Mucosa of rectum (tissue), 2 donors: Measurements from ENCODE around the gene INPP5D.
"Not testable (repeated sequence)": the region's sequence is repeated elsewhere in the genome, so short reads cannot be mapped to it uniquely, and the experiment has no call there.

Experiments
- H3K27ac ChIP-seq, 2 donors: one replicate each; pipeline ENCODE4 v1.7.0; 2013; ENCODE audit warnings: inconsistent platforms in 2 of 2, low read depth in 2 of 2, low read length in 2 of 2
- H3K27me3 ChIP-seq, 2 donors: one replicate each; pipeline ENCODE4 v1.7.0; 2013; ENCODE audit warnings: low read length in 2 of 2; ENCODE audit not compliant: control insufficient read depth in 2 of 2, insufficient read depth in 2 of 2
- H3K36me3 ChIP-seq, 2 donors: one replicate each; pipeline ENCODE4 v1.7.0; 2013; ENCODE audit warnings: low read length in 2 of 2; ENCODE audit not compliant: control insufficient read depth in 2 of 2, insufficient read depth in 2 of 2
- H3K4me1 ChIP-seq, 2 donors: one replicate each; pipeline ENCODE4 v1.7.0; 2013; ENCODE audit warnings: low read length in 2 of 2, mild to moderate bottlenecking in 1 of 2; ENCODE audit not compliant: control insufficient read depth in 2 of 2, insufficient read depth in 2 of 2
- H3K4me3 ChIP-seq, 2 donors: one replicate each; pipeline ENCODE4 v1.7.0; 2013; ENCODE audit warnings: low read length in 2 of 2
- H3K9ac ChIP-seq, 2 donors: one replicate each; pipeline ENCODE4 v1.7.0; 2013; ENCODE audit warnings: low read length in 2 of 2, low read depth in 1 of 2, mild to moderate bottlenecking in 1 of 2
- H3K9me3 ChIP-seq, 2 donors: one replicate each; pipeline ENCODE4 v1.7.0; 2013; ENCODE audit warnings: low read length in 2 of 2; ENCODE audit not compliant: control insufficient read depth in 2 of 2
- donor health status: healthy.
- donor health status: Normal muscosa, but diverticular disease.

The INPP5D gene

DNA sequence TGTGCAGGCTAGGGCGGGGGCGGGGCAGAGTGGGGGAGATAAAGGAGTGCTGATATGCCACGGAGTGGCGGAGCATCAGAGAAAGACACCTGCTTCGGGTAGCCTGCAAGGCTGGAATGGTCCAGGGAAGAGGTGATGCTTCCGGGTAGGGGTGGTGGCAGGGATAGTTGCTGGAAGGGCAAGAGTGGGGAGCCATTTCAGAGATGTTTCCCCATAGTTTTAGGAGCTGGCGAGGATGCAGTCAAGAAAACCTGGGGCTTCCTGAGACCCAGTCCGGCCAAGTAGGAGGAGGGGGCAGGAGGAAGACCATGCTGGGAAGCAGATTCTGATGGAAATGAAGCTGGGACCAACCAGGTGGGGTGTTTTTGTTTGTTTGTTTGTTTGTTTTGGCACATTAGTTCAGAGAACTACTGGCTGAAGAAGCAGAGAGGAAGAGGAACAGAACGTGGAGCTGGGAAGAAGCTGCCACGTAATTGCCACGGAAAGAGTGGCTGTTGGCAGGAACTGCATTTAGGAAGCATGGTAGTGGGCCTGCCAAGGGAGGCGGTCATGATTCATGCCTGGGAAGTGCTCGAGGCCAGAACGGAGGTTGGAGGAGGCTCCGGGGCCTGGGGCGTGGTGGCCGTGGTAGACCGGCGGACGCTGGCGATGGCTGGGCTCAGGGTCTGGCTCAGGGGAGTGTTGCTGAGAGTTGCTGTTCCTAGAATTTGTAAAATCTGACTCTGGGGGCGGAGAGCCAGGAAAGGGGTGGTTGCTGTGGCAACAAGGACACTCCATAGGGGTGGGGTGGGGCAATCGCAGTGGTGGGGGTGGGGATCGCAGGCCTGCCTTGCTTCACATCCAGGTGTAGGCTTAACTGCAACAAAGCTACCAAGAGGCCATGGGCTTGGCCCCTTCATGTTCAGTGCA is 8.6 kb upstream of the INPP5D start:
- no peak overlapping the region for H3K9ac ChIP-seq
- H3K27me3 ChIP-seq = peaks cover 0 to 4% of the 10 kb centered on the region in 2 donors
- H3K9me3 ChIP-seq = no peaks in the 10 kb centered on the region
- H3K4me1 ChIP-seq = peaks cover 0 to 5% of the 10 kb centered on the region in 2 donors
- no peak overlapping the region for H3K4me3 ChIP-seq
- H3K27ac ChIP-seq = no peak overlapping the region
- H3K36me3 ChIP-seq = no peaks in the 10 kb centered on the region

DNA sequence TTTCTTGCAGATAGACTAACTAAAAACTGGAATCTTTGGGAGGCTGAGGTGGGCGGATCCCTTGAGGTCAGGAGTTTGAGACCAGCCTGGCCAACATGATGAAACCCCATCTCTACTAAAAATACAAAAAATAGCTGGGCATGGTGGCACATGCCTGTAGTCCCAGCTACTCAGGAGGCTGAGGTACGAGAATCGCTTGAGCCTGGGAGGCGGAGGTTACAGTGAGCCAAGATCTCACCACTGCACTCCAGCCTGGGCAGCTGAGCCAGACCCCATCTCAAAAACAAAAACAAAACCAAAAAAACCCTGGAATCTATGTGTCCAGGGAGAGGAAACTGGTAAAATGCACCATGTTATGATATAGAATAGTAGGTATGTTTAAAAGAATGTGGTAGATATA is 7.6 kb upstream of the INPP5D start:
- not testable (repeated sequence) for H3K27me3 ChIP-seq, H3K9me3 ChIP-seq, H3K4me1 ChIP-seq, H3K9ac ChIP-seq, H3K27ac ChIP-seq, H3K4me3 ChIP-seq, H3K36me3 ChIP-seq

DNA sequence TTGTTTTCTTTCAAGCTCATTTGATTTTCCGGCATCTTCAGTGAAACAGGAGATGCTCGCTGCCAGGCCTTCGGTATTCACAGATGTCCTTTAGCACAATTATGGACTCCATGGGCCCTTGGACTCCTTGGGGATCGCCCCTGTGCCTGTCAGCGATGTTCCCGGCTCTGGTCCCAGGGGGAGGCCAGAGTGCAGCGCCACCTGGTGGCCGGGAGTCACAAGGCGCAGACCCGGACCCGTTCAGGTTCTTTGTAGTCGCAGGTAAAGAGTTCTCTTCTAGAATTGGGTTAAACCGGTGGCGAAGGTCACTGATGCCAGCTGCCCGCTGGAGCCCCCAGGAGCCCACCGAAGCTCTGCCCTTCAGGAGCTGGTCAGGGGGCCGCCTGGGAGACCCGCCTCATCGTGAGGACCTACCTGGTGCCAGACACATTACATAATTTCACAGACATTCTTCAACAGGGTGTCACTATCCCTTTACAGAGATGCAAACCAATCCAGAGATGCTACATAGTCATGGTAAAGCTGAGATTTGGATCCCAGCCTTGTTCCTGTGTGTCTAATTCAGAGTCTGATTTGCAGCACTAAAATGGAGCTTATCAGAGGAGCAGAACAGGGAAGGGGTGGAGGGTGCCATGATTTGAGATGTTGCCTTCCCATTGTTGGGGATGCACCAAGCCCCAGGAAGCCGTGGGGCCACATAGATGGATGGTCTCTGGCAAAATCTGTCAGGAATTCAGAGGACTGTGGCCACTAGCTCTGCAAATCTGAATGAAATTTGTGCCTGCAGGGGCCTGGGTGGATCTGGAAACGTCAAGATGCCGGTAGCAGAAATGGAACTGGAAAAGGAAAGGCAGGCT is 6.0 kb upstream of the INPP5D start:
- Histone ChIP-seq H3K9me3 (no peaks in the 10 kb centered on the region), H3K4me1 (peaks cover 0 to 7% of the 10 kb centered on the region in 2 donors), H3K27me3 (peaks cover 0 to 4% of the 10 kb centered on the region in 2 donors), H3K9ac (peak overlapping the region in 1 of 2 donors; percentile 14), H3K27ac (no peak overlapping the region), H3K4me3 (no peak overlapping the region), H3K36me3 (no peaks in the 10 kb centered on the region)

- H3K9ac ChIP-seq = no peak overlapping the region
- peaks cover 0 to 4% of the 10 kb centered on the region in 2 donors for H3K27me3 ChIP-seq
- peaks cover 3 to 13% of the 10 kb centered on the region in 2 donors for H3K4me1 ChIP-seq
- no peak overlapping the region for H3K4me3 ChIP-seq
- no peaks in the 10 kb centered on the region for H3K9me3 ChIP-seq
- no peak overlapping the region for H3K27ac ChIP-seq
- H3K36me3 ChIP-seq = no peaks in the 10 kb centered on the region
These were observed 4.8 kb upstream of the INPP5D start for GRCh38 chr2:233055362-233055761.

DNA sequence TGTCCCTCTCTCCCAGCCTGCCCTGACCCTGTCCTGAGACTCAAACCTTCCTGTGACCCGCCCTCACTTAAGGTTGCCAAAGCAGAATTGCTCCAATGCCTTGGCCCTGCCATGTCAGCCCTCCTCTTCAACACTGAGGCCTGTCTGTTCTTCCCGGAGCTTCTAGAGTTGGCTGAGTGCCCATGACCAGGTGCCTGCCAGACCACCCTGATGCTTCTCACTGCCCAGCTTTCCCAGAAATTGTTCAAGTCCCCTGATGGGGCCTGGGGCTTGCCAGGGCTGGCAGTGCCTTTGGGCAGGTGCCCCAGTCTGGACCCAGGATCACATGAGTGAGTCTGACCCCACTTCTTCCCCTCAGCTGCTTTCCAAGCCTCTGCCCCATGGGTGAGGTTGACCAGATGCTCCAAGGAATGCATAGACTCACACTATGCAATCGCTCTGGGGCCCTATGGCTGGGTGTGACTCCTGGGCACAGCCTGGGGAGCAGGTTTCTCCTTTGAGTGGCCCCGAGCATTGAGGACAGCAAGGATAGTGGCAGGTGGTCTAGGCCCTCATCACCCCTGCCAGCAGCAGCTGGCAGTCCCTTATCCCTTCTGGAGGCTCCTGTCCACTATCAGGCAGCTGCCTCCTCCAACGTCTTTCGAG is 3.1 kb upstream of the INPP5D start:
- no peak overlapping the region for H3K27ac ChIP-seq
- no peak overlapping the region for H3K9ac ChIP-seq
- H3K4me1 ChIP-seq = peaks cover 7 to 13% of the 10 kb centered on the region in 2 donors
- peaks cover 0 to 4% of the 10 kb centered on the region in 2 donors for H3K27me3 ChIP-seq
- no peaks in the 10 kb centered on the region for H3K36me3 ChIP-seq
- H3K4me3 ChIP-seq = no peak overlapping the region
- no peaks in the 10 kb centered on the region for H3K9me3 ChIP-seq

- Histone ChIP-seq H3K9me3 (no peaks in the 10 kb centered on the region), H3K4me1 (peaks cover 18 to 27% of the 10 kb centered on the region in 2 donors), H3K4me3 (no peak overlapping the region), H3K27me3 (peaks cover 0 to 4% of the 10 kb centered on the region in 2 donors), H3K9ac (no peak overlapping the region), H3K27ac (peak overlapping the region in 1 of 2 donors; percentile 86), H3K36me3 (no peaks in the 10 kb centered on the region)
These were observed 1.2 kb upstream of the INPP5D start for GRCh38 chr2:233058717-233059546.

GRCh38 chr2:233059547-233059796 is 670 bp upstream of the INPP5D start:
- Histone ChIP-seq H3K9ac (no peak overlapping the region), H3K27ac (peak overlapping the region; percentile 64 to 86), H3K4me1 (peaks cover 20 to 28% of the 10 kb centered on the region in 2 donors), H3K27me3 (peaks cover 0 to 1% of the 10 kb centered on the region in 2 donors), H3K4me3 (peak overlapping the region in 1 of 2 donors; percentile 62), H3K9me3 (no peaks in the 10 kb centered on the region), H3K36me3 (no peaks in the 10 kb centered on the region)

GRCh38 chr2:233060501-233060979 is 398 bp downstream of the INPP5D start:
- Histone ChIP-seq H3K4me3 (peak overlapping the region; percentile 62 to 78), H3K9me3 (no peaks in the 10 kb centered on the region), H3K27ac (peak overlapping the region; percentile 64 to 86), H3K9ac (peak overlapping the region; percentile 60 to 70), H3K4me1 (peaks cover 22 to 32% of the 10 kb centered on the region in 2 donors), H3K36me3 (no peaks in the 10 kb centered on the region), H3K27me3 (no peaks in the 10 kb centered on the region)

DNA sequence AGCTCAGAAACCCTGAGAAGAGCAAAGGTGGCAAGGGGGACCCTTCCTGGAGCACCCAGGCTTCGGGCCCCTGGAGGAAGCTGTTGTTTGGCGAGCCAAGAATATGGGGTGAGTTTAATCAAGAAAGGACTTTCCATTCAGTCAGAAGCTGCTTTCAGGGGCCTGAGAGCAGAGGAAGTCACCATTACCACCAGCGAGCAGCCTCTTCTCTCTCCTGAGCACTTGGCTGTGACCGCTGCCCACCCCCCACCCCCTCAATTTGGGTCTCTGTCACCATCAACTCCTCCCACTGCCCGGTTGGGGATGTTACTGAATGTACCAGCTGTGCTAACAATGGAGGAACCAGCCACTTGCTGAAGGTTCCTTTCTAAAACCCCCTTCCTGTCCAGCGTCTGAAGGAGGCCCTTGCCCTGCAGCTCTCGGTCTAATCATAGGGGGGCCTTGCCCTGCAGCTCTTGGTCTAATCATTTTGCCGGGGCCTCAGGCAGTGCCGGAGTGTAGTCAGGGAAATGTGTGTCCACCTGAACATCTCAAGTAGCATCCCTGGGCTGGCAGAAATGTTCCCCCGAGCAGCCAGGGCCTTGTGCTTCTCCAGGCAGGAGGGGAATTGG is 943 bp downstream of the INPP5D start:
- Histone ChIP-seq H3K9me3 (no peaks in the 10 kb centered on the region), H3K4me3 (peak overlapping the region; percentile 62 to 78), H3K27me3 (no peaks in the 10 kb centered on the region), H3K36me3 (peaks cover 0 to 1% of the 10 kb centered on the region in 2 donors), H3K4me1 (peaks cover 22 to 32% of the 10 kb centered on the region in 2 donors), H3K27ac (peak overlapping the region; percentile 64 to 86), H3K9ac (peak overlapping the region; percentile 60 to 70)
